ENCODE measurements around the gene CCSER1. TPM values are rescaled to one million over a fixed set of nuclear protein-coding genes. Genes with fewer than 3 reads are reported as not detected.

Gene CCSER1
- total and polyA plus RNA-seq, 2 of the 8 experiments (the other 6 are each of a cell fraction or from before 2014, with no cell fraction given), result 0.26 to 0.84 TPM

- H3K4me1 ChIP-seq (replicated peaks in 1 of 4; ENCODE audit: control insufficient read depth in 3 of 4, insufficient read depth in 4 of 4, low read length in 3 of 4), result peaks cover 0 to 5% (median 0%) of the 10 kb centered on the region in 4 experiments; a peak in 1 of 7 replicates
- H3K4me2 ChIP-seq (ENCODE audit: insufficient read depth in 1 of 2, low read depth in 2 of 2, low read length in 2 of 2), result no peak overlapping the region
- H2AK5ac ChIP-seq (ENCODE audit: low read depth, low read length), result no peak overlapping the region
- H2BK120ac ChIP-seq (replicated peaks; ENCODE audit: low read depth, low read length), result no peak overlapping the region
- H2BK5ac ChIP-seq (ENCODE audit: low read depth, low read length), result no peak overlapping the region
- no peak overlapping the region for H2AFZ ChIP-seq (ENCODE audit: low read length)
- no peaks in the 10 kb centered on the region for H3K27me3 ChIP-seq (replicated peaks in 1 of 4; ENCODE audit: control insufficient read depth in 3 of 4, extremely low read depth in 1 of 4, insufficient read depth in 3 of 4, low read length in 3 of 4)
- H3K9me3 ChIP-seq (ENCODE audit: insufficient read depth in 2 of 2, low read depth in 1 of 2, low read length in 1 of 2), result no peaks in the 10 kb centered on the region
- no peaks in the 10 kb centered on the region for H3K36me3 ChIP-seq (ENCODE audit: control insufficient read depth in 2 of 4, insufficient read depth in 4 of 4, low read length in 3 of 4)
- H3K23ac ChIP-seq (ENCODE audit: insufficient read length), result no peak overlapping the region
- no peak overlapping the region for H3K27ac ChIP-seq (ENCODE audit: low read depth, low read length)
- H2BK20ac ChIP-seq (ENCODE audit: low read length), result no peak overlapping the region
- H3K56ac ChIP-seq (replicated peaks; ENCODE audit: insufficient read length, low read depth, low read length), result no peak overlapping the region
- H4K8ac ChIP-seq (ENCODE audit: extremely low read depth, insufficient read depth, low read length), result no peak overlapping the region
- no peaks in the 10 kb centered on the region for H4K20me1 ChIP-seq (replicated peaks in 1 of 2; ENCODE audit: control insufficient read depth in 1 of 2, insufficient read depth in 2 of 2, low read length in 2 of 2)
- no peak overlapping the region for H4K91ac ChIP-seq (replicated peaks; ENCODE audit: insufficient read length, low read length)
- no peaks in the 10 kb centered on the region for H3K79me1 ChIP-seq (ENCODE audit: low read depth, low read length)
- H4K5ac ChIP-seq (ENCODE audit: insufficient read length, low read depth, low read length), result no peak overlapping the region
- FAIRE-seq (no peak), DNase-seq (ENCODE audit: low read depth in 1 of 2, low spot score in 2 of 2) (no peak)
- H2BK12ac ChIP-seq (ENCODE audit: low read depth, low read length), result no peak overlapping the region
- no peak overlapping the region for H3K4ac ChIP-seq (replicated peaks; ENCODE audit: insufficient read length, low read depth, low read length)
- H2BK15ac ChIP-seq (ENCODE audit: low read length), result no peak overlapping the region
- H3K9ac ChIP-seq (replicated peaks in 1 of 4; ENCODE audit: extremely low read depth in 1 of 4, low read depth in 3 of 4, low read length in 3 of 4), result no peak overlapping the region
- no peak for TF ChIP-seq GTF2F1 (IDR thresholded peaks at IDR 0.05; ENCODE audit: borderline replicate concordance, low read depth, low read length)
- TF ChIP-seq SP1 (IDR thresholded peaks at IDR 0.05; ENCODE audit: low read depth, low read length), result no peak
- TF ChIP-seq ASH2L (IDR thresholded peaks at IDR 0.05; ENCODE audit: low read length), result no peak
- no peak for TF ChIP-seq JUND (IDR thresholded peaks at IDR 0.05; ENCODE audit: low read length)
- no peak for TF ChIP-seq CTBP2 (IDR thresholded peaks at IDR 0.05; ENCODE audit: borderline replicate concordance, insufficient read depth, insufficient read length, low read length)
- no peak for TF ChIP-seq CHD2 (IDR thresholded peaks at IDR 0.05; ENCODE audit: low read length)
- TF ChIP-seq CBX8 (IDR thresholded peaks at IDR 0.05; ENCODE audit: borderline replicate concordance, low read depth, low read length), result no peak
- TF ChIP-seq SP4 (IDR thresholded peaks at IDR 0.05; ENCODE audit: low read length), result no peak
- no peak for TF ChIP-seq SP2 (IDR thresholded peaks at IDR 0.05; ENCODE audit: low read length)
- H3K23me2 ChIP-seq (ENCODE audit: low read depth, low read length), result no peaks in the 10 kb centered on the region
- CTCF ChIA-PET (ENCODE audit: partially characterized antibody), result no interaction called here
- POLR2A ChIA-PET (ENCODE audit: partially characterized antibody), result no interaction called here
- no peak overlapping the region for H3K18ac ChIP-seq (ENCODE audit: extremely low read depth, low read length)
- H3K4me3 ChIP-seq (ENCODE audit: extremely low read depth in 1 of 4, insufficient read depth in 2 of 4, low read depth in 3 of 4, low read length in 4 of 4), result no peak overlapping the region
- no peak overlapping the region for H3K14ac ChIP-seq (ENCODE audit: insufficient read length)
- no peaks in the 10 kb centered on the region for H3K79me2 ChIP-seq (ENCODE audit: control insufficient read depth in 1 of 2, insufficient read depth in 2 of 2, low read length in 2 of 2)
Observed at GRCh38 chr4:91123742-91124141, 996.5 kb downstream of the CCSER1 start.
